ENCODE results near the gene POU2F1.

GRCh38 chr1:167274061-167274460 is 53.4 kb downstream of the POU2F1 start:
- TF ChIP-seq POLR2A (IDR thresholded peaks at IDR 0.05), result no peak
- TF ChIP-seq, protein P1, sequence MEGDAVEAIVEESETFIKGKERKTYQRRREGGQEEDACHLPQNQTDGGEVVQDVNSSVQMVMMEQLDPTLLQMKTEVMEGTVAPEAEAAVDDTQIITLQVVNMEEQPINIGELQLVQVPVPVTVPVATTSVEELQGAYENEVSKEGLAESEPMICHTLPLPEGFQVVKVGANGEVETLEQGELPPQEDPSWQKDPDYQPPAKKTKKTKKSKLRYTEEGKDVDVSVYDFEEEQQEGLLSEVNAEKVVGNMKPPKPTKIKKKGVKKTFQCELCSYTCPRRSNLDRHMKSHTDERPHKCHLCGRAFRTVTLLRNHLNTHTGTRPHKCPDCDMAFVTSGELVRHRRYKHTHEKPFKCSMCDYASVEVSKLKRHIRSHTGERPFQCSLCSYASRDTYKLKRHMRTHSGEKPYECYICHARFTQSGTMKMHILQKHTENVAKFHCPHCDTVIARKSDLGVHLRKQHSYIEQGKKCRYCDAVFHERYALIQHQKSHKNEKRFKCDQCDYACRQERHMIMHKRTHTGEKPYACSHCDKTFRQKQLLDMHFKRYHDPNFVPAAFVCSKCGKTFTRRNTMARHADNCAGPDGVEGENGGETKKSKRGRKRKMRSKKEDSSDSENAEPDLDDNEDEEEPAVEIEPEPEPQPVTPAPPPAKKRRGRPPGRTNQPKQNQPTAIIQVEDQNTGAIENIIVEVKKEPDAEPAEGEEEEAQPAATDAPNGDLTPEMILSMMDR (IDR thresholded peaks at IDR 0.05), result no peak
